GM21576 (cell line): Measurements from ENCODE around the gene RPS16.
A peak's percentile ranks its signal among the peaks of the same experiment; 100 is the strongest.

ENCODE experiments used
- ATAC-seq: cut with Tn5 transposase; IDR thresholded peaks from one replicate; pipeline ENCODE4 v1.9.1; 2021; ENCODE audit warnings: mild to moderate bottlenecking, moderate library complexity; ENCODE audit not compliant: unreplicated experiment

The RPS16 gene

GRCh38 chr19:39449116-39449797 lies 13.5 kb upstream of the RPS16 start:
- ATAC-seq: no peak

- no peak for ATAC-seq
Observed at GRCh38 chr19:39448271-39448670, 12.5 kb upstream of the RPS16 start.

GRCh38 chr19:39446365-39447084 lies 10.8 kb upstream of the RPS16 start:
- ATAC-seq: no peak

GRCh38 chr19:39445196-39446111 lies 9.7 kb upstream of the RPS16 start, which contains the start of gene SUPT5H:
SUPT5H (plus strand) TSS chr19:39445582; CDS start chr19:39445891, 309 bp downstream.
- peak; percentile 70 for ATAC-seq

GRCh38 chr19:39444598-39445195 lies 8.9 kb upstream of the RPS16 start:
- ATAC-seq: no peak

GRCh38 chr19:39438270-39438934 lies 2.7 kb upstream of the RPS16 start:
- ATAC-seq: no peak

- no peak for ATAC-seq
Observed at GRCh38 chr19:39436350-39436716, 584 bp upstream of the RPS16 start.

GRCh38 chr19:39434123-39435076 lies 1.3 kb downstream of the RPS16 start:
- ATAC-seq: no peak

- ATAC-seq: no peak
Observed at GRCh38 chr19:39433480-39434079, 2.2 kb downstream of the RPS16 start.

- no peak for ATAC-seq
Observed at GRCh38 chr19:39432677-39433025, 3.1 kb downstream of the RPS16 start.

GRCh38 chr19:39430675-39431593 lies 4.8 kb downstream of the RPS16 start:
- no peak for ATAC-seq

GRCh38 chr19:39428283-39429112 lies 7.3 kb downstream of the RPS16 start:
- no peak for ATAC-seq

- ATAC-seq: no peak
Observed at GRCh38 chr19:39427707-39428106, 8.0 kb downstream of the RPS16 start.

- ATAC-seq: no peak
Observed at GRCh38 chr19:39426170-39426569, 9.6 kb downstream of the RPS16 start.

GRCh38 chr19:39425744-39426143 lies 10.0 kb downstream of the RPS16 start:
- ATAC-seq: no peak

- no peak for ATAC-seq
Observed at GRCh38 chr19:39424934-39425333, 10.8 kb downstream of the RPS16 start.
